Transverse colon (tissue), 4 donors: ENCODE data around the gene TRIM44.

Experiments used
- CTCF ChIP-seq, 5 experiments: fragments of 200-600 bp in 3 of 5; fragments of 450-650 bp in 2 of 5; sonication (generic) in 3 of 5; IDR thresholded peaks; 1 replicate in 2 of 5; 2 replicates in 3 of 5; pipeline ENCODE4 v1.5.1; 2016 to 2017; ENCODE audit warnings: antibody characterized with exemption in 5 of 5, inconsistent platforms in 3 of 5, mild to moderate bottlenecking in 2 of 5, moderate library complexity in 1 of 5
- POLR2A ChIP-seq: fragments of 450-650 bp; IDR thresholded peaks from one replicate; pipeline ENCODE4 v1.6.1; 2016; ENCODE audit warnings: antibody characterized with exemption, mild to moderate bottlenecking, moderate library complexity
- POLR2AphosphoS5 ChIP-seq, 3 donors: sonication (generic); formaldehyde crosslinking; IDR thresholded peaks; one replicate each; pipeline ENCODE4 v1.6.1; 2016; ENCODE audit warnings: antibody characterized with exemption in 3 of 3

GRCh38 chr11:35639591-35640179 lies 22.9 kb upstream of the TRIM44 start:
- no peak for TF ChIP-seq CTCF (IDR thresholded peaks at IDR 0.05)
- TF ChIP-seq POLR2AphosphoS5 (IDR thresholded peaks at IDR 0.05) = no peak
- TF ChIP-seq POLR2A = no peak
